Neutrophil (primary cell): ENCODE data around the gene ARFGAP3.

ENCODE experiments used
- H3K27ac ChIP-seq: fragments of 200-600 bp; sonication (generic); 2 replicates; pipeline ENCODE4 v1.5.1; 2016; ENCODE audit warnings: mild to moderate bottlenecking, moderate library complexity
- H3K27me3 ChIP-seq: fragments of 200-600 bp; sonication (generic); 2 replicates; pipeline ENCODE4 v1.6.0; 2016; ENCODE audit warnings: mild to moderate bottlenecking
- H3K36me3 ChIP-seq: fragments of 200-600 bp; sonication (generic); 2 replicates; pipeline ENCODE4 v1.5.1; 2017
- H3K4me1 ChIP-seq, 2 experiments: fragments of 200-600 bp in 1 of 2; sonication (generic) in 1 of 2; 1 replicate in 1 of 2; 2 replicates in 1 of 2; pipeline versions ENCODE4 v1.5.1 to v1.6.1; 2013 to 2016; ENCODE audit warnings: low read depth in 1 of 2, low read length in 1 of 2, mild to moderate bottlenecking in 1 of 2, moderate library complexity in 1 of 2; ENCODE audit not compliant: control insufficient read depth in 1 of 2, insufficient read depth in 1 of 2
- H3K4me3 ChIP-seq, 2 experiments: fragments of 200-600 bp in 1 of 2; sonication (generic) in 1 of 2; 1 replicate in 1 of 2; 2 replicates in 1 of 2; pipeline ENCODE4 v1.5.1; 2013 to 2016; ENCODE audit warnings: low read depth in 1 of 2, low read length in 1 of 2, mild to moderate bottlenecking in 1 of 2, moderate library complexity in 1 of 2
- H3K9me3 ChIP-seq: fragments of 200-600 bp; sonication (generic); 2 replicates; pipeline ENCODE4 v1.5.1; 2016
- TF ChIP-seq, protein P1 (sequence below): fragments of 200-600 bp; sonication (generic); IDR thresholded peaks from 2 replicates; pipeline ENCODE4 v1.5.1; 2016; ENCODE audit warnings: antibody characterized with exemption

The ARFGAP3 gene

DNA sequence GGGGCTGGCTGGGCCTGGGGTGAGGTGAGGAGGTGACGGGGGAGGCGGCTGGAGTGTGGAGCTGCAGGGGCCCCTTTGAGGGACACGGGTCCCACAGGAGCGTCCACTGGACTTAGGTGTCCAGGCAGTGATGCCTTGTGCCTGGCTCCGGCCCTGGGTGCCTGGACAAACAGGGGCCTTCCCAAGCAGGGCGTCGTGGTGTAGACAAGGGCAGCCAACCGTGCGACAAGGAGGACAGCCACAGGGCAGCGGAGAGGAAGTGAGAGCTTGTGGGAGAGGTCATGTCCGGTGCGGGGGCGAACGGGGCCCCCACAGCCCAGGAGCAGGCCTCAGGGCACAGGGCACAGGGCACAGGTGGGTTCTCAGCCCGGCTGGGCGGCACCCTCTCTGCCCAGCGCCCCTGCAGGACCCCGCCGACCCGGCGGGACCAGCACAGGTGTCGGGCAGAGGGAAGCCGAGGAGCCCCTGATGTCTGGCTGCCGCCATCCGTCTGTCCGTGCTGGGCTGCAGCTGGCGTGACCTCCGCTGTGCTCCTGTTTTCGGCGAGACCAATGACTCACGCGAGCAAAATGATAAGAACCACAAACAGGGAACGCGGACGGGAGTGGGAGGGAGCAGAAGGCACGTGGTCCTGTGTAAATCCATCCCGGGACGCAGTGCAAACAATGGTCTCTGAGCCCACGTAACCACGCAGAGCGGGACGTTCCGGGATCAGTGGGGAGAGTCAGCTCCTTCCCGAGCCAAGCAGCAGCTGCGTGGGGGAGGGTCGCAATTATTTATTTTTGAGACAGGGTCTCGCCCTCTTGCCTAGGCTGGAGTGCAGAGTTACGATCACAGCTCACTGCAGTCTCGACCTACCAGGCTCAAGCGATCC lies 87.3 kb downstream of the ARFGAP3 start:
- Histone ChIP-seq H3K27ac (no peak overlapping the region), H3K4me3 (no peak overlapping the region), H3K9me3 (no peaks in the 10 kb centered on the region), H3K27me3 (no peaks in the 10 kb centered on the region), H3K36me3 (no peaks in the 10 kb centered on the region), H3K4me1 (no peaks in the 10 kb centered on the region)
- TF ChIP-seq, protein P1, sequence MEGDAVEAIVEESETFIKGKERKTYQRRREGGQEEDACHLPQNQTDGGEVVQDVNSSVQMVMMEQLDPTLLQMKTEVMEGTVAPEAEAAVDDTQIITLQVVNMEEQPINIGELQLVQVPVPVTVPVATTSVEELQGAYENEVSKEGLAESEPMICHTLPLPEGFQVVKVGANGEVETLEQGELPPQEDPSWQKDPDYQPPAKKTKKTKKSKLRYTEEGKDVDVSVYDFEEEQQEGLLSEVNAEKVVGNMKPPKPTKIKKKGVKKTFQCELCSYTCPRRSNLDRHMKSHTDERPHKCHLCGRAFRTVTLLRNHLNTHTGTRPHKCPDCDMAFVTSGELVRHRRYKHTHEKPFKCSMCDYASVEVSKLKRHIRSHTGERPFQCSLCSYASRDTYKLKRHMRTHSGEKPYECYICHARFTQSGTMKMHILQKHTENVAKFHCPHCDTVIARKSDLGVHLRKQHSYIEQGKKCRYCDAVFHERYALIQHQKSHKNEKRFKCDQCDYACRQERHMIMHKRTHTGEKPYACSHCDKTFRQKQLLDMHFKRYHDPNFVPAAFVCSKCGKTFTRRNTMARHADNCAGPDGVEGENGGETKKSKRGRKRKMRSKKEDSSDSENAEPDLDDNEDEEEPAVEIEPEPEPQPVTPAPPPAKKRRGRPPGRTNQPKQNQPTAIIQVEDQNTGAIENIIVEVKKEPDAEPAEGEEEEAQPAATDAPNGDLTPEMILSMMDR, result no peak

DNA sequence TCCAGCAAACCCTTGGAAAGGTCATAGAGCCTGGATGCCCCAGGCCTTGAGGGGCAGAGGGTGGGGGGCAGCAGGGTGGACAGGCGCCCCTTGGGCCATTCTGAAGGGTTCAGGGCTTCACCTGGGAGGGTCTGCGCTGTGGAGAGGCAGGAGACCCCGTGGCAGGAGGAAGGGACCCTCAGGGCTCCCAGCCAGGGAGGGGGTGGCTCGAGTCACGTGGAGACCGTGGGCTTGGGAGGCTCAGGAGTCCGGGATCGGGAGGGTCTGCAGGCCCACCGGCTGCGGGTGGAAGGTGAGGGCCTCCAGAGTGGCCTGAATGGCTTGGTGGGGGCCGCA lies 87.9 kb downstream of the ARFGAP3 start:
- Histone ChIP-seq H3K9me3 (no peaks in the 10 kb centered on the region), H3K4me3 (no peak overlapping the region), H3K36me3 (no peaks in the 10 kb centered on the region), H3K4me1 (no peaks in the 10 kb centered on the region), H3K27ac (no peak overlapping the region), H3K27me3 (no peaks in the 10 kb centered on the region)
- TF ChIP-seq, protein P1, result no peak

DNA sequence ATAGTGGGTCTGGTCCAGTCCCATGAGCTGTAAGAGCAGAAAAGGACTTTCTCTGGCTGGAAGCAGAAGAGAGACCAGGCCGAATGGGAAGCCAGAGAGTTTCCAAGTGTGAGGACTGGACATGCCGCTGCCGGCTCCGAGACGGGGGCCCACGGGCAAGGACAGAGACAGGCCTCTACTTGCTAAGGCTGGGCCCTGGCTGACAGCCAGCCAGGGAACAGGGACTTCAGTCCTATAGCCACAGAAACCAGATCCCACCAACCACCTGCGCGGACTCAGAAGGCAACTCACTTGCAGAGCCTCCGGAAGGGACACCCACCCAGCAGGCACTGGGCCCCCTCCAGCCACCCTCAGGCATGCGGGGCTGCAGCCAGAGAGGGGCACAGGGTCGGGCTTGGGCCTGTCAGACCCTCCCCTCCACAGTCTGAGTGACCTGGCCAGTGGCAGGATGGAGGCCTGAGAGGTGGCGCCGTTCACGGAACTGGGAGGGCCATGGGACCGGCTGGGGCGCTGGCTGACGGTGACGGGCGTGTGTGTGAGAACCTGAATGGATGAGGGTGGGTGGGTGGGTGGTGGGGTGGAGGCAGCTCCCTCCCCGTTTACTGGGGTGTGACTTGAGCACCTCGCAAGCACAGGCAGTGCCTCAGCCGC lies 88.6 kb downstream of the ARFGAP3 start:
- no peak overlapping the region for H3K27ac ChIP-seq
- no peaks in the 10 kb centered on the region for H3K27me3 ChIP-seq
- H3K4me1 ChIP-seq, result no peaks in the 10 kb centered on the region
- no peaks in the 10 kb centered on the region for H3K9me3 ChIP-seq
- TF ChIP-seq, protein P1, result no peak
- H3K36me3 ChIP-seq, result no peaks in the 10 kb centered on the region
- H3K4me3 ChIP-seq, result no peak overlapping the region

DNA sequence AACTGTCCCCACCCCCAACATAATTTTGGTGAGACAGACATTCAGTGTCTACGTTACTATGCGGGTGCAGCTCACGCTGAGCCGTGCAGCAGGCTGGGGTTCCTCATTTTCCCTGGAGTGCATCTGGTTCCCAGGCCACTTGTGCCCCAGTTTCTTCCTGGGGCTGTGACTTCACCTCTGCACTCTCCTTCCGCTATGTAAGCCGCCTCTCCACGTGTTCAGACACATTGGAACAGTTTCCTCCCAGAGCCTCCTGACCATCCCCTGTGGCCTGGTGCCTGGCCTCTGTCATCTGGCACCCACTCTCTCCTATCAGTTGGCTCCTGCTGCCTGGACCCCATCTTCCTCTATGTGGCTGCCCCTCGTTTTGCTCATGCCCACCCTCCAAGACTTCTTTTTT lies 90.2 kb downstream of the ARFGAP3 start:
- Histone ChIP-seq H3K9me3 (no peaks in the 10 kb centered on the region), H3K4me1 (no peaks in the 10 kb centered on the region), H3K27me3 (no peaks in the 10 kb centered on the region), H3K27ac (no peak overlapping the region), H3K36me3 (no peaks in the 10 kb centered on the region), H3K4me3 (no peak overlapping the region)
- TF ChIP-seq, protein P1, result no peak

DNA sequence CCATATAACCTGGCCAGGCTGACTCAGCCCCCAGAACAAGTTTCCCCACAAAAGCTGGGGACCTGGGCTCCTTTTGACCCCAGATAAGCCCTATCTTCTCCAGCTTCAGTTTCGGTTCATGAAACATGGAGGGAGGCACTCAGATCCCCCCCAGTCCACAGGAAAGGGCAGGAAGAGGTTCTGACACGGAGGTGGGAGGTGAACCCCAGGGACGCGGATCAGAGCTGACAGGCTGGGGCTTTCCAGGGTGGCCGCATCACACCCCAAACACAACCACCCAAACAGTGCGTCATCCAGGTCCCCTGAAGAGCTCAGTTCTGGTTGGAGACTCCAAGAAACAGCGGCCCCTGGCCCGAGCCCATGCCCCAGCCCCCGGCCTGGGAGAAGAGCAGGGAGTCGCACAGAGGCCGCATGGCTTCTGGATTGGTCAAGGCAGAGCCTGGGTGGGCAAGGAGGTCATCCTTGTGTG lies 92.1 kb downstream of the ARFGAP3 start:
- no peaks in the 10 kb centered on the region for H3K27me3 ChIP-seq
- no peaks in the 10 kb centered on the region for H3K36me3 ChIP-seq
- no peaks in the 10 kb centered on the region for H3K4me1 ChIP-seq
- H3K9me3 ChIP-seq, result no peaks in the 10 kb centered on the region
- H3K4me3 ChIP-seq, result no peak overlapping the region
- H3K27ac ChIP-seq, result no peak overlapping the region
- TF ChIP-seq, protein P1, result no peak
